Astrocyte (in vitro differentiated cells and primary cell): ENCODE results near the gene MYH11.

Source experiments
- CTCF ChIP-seq: IDR thresholded peaks from 2 replicates; pipeline ENCODE4 v1.5.1; 2011; ENCODE audit warnings: low read depth, mild to moderate bottlenecking, inconsistent platforms, low read length, moderate library complexity; ENCODE audit not compliant: insufficient read depth
- EZH2 ChIP-seq: IDR thresholded peaks from 2 replicates; pipeline ENCODE4 v1.6.1; 2012; ENCODE audit warnings: mild to moderate bottlenecking, low read length, inconsistent platforms; ENCODE audit not compliant: insufficient read depth

DNA sequence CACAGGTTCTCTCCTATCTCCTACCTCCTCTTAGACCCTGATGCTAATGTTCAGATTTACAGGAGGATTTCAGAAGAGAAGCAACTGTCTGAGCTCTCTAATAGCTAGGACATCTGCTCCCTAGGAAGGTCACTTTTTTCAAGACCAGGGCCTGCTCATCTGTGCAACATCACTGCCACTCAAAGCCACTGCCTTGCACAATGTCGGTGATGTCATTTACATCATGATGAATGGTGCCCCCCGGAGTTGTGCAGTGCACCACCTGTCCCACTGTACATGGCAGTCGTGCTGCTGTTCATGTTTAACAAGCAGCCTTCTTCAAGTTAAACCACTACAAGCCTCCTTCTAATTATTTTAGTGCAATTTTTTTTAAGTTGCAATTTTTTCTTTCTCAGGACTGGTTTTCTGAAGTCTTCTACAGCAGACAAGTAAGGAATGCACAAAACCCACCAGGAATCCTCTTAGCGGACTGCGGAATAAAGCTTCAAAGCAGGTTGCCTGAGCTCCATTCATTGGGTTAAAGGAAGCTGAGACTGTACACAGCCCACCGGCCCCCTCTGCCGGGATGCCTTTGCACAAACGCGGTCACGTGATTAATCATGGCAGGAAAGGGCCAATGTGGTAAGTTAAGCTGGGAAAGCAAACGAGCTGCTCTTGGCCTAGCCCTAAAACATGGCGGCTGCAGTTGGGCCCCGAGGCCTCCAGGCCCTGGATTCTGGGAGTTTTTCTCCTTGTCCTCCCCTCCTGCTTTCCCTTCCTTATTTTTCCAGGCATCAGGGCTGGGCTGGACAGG lies 74.1 kb downstream of the MYH11 start:
- no peak for TF ChIP-seq CTCF
- no peak for TF ChIP-seq EZH2
